Ascending aorta (tissue), 2 donors: ENCODE results near the gene CTNNA2. TPM values are rescaled to one million over a fixed set of nuclear protein-coding genes. Genes with fewer than 3 reads are reported as not detected.

Experiments
- DNase-seq, 2 donors: peaks; one replicate each; pipeline ENCODE4 v3.0.0-alpha.2; 2019; ENCODE audit warnings: low spot score in 2 of 2
- H3K27ac ChIP-seq, 2 donors: fragments of 200-600 bp; sonication (generic); one replicate each; pipeline ENCODE4 v1.5.1; 2016 to 2017; ENCODE audit warnings: mild to moderate bottlenecking in 1 of 2
- H3K27me3 ChIP-seq: fragments of 200-600 bp; sonication (generic); one replicate; pipeline ENCODE4 v1.5.1; 2017
- H3K36me3 ChIP-seq, 2 donors: fragments of 200-600 bp; sonication (generic); one replicate each; pipeline ENCODE4 v1.5.1; 2016
- H3K4me1 ChIP-seq, 2 donors: fragments of 200-600 bp; sonication (generic); one replicate each; pipeline ENCODE4 v1.5.1; 2016 to 2017; ENCODE audit warnings: mild to moderate bottlenecking in 1 of 2
- H3K4me3 ChIP-seq, 2 donors: fragments of 200-600 bp; sonication (generic); one replicate each; pipeline ENCODE4 v1.5.1; 2016 to 2017; ENCODE audit warnings: mild to moderate bottlenecking in 1 of 2
- H3K9me3 ChIP-seq, 2 donors: fragments of 200-600 bp; sonication (generic); one replicate each; pipeline ENCODE4 v1.5.1; 2016
- CTCF ChIP-seq, 3 experiments: fragments of 200-600 bp in 2 of 3; fragments of 450-650 bp in 1 of 3; sonication (generic) in 2 of 3; IDR thresholded peaks; one replicate each; pipeline ENCODE4 v1.5.1; 2016 to 2019; ENCODE audit warnings: antibody characterized with exemption in 3 of 3, mild to moderate bottlenecking in 1 of 3, moderate library complexity in 1 of 3
- intact Hi-C: fragments of 100-400 bp; cut with DNase I; formaldehyde crosslinking; loops from one replicate; pipeline ENCODE4 v1.15.1; 2023
- total RNA-seq: library from RNA; depleted of rRNA; stranded (reverse); fragments of >200 nt; gene quantifications from one replicate; pipeline ENCODE4 v1.1.0, GENCODE V29; 2016

Gene CTNNA2
- total RNA-seq, 1 donor from 2014 or later = not detected

DNA sequence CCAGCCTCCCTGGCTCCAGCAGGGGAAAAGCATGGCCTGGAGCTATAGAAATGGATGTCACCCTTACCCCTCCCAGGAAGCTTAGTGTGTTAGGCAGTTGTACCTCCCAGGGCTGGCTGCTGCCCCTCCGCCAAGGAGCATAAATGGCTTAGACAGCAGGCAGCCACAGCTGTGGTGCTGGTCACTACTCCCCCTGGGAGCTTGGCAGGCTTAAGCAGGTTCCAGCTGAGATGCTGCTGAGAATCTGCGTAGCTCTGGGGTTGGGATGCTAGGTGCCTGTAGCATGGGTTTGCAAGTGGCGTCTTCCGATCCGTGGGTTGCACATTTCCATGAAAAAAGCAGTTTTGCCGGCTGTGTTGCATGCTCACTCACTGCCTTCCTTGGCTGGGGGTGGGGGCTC, 369.7 kb downstream of the CTNNA2 start:
- intact Hi-C loops = no loop called here
- Histone ChIP-seq H3K4me3 (no peak overlapping the region), H3K27me3 (no peaks in the 10 kb centered on the region), H3K4me1 (no peaks in the 10 kb centered on the region), H3K36me3 (no peaks in the 10 kb centered on the region), H3K27ac (no peak overlapping the region), H3K9me3 (no peaks in the 10 kb centered on the region)
- no peak for DNase-seq
- no peak for TF ChIP-seq CTCF (IDR thresholded peaks at IDR 0.05)

GRCh38 chr2:79887747-79888374, 375.0 kb downstream of the CTNNA2 start:
- no peak overlapping the region for H3K4me3 ChIP-seq
- no peak for DNase-seq
- no peaks in the 10 kb centered on the region for H3K27me3 ChIP-seq
- peak in 2 of 3 experiments; percentile 32 to 49 for TF ChIP-seq CTCF (IDR thresholded peaks at IDR 0.05)
- intact Hi-C loops = no loop called here
- H3K36me3 ChIP-seq = no peaks in the 10 kb centered on the region
- no peaks in the 10 kb centered on the region for H3K4me1 ChIP-seq
- H3K27ac ChIP-seq = no peak overlapping the region
- no peaks in the 10 kb centered on the region for H3K9me3 ChIP-seq

GRCh38 chr2:79892123-79892522, 379.3 kb downstream of the CTNNA2 start:
- no peaks in the 10 kb centered on the region for H3K36me3 ChIP-seq
- no peak overlapping the region for H3K4me3 ChIP-seq
- no peaks in the 10 kb centered on the region for H3K9me3 ChIP-seq
- H3K27me3 ChIP-seq = no peaks in the 10 kb centered on the region
- H3K27ac ChIP-seq = no peak overlapping the region
- no peaks in the 10 kb centered on the region for H3K4me1 ChIP-seq
- no peak for TF ChIP-seq CTCF (IDR thresholded peaks at IDR 0.05)
- no peak for DNase-seq
- intact Hi-C loops = no loop called here

DNA sequence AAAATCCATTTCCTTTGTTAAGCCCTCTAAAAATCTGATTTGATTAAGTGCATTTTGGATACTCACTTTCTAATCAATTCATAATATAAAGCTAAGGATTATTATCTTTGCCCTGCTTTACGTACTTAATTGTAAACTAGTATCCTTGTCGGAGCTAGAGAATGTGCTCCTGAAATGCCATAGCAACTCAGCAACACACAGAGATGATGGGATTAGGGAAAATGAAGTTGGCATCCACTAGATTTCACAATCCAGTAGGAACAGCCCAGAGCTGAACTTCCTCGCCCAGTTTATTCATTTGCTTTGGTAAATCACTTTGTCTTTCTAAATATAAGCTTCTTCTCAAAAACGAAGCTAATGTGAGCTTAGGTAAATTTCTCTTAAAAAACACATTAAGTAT, 386.3 kb downstream of the CTNNA2 start:
- no peak for TF ChIP-seq CTCF (IDR thresholded peaks at IDR 0.05)
- intact Hi-C loops = no loop called here
- DNase-seq = no peak

GRCh38 chr2:79901161-79901560, 388.3 kb downstream of the CTNNA2 start:
- DNase-seq = no peak
- no peaks in the 10 kb centered on the region for H3K27me3 ChIP-seq
- no peak for TF ChIP-seq CTCF (IDR thresholded peaks at IDR 0.05)
- intact Hi-C loops = no loop called here
- no peaks in the 10 kb centered on the region for H3K9me3 ChIP-seq
- no peak overlapping the region for H3K27ac ChIP-seq
- H3K4me1 ChIP-seq = no peaks in the 10 kb centered on the region
- no peak overlapping the region for H3K4me3 ChIP-seq
- no peaks in the 10 kb centered on the region for H3K36me3 ChIP-seq

More for the DNA sequence above, 386.3 kb downstream of the CTNNA2 start:
- no peak overlapping the region for H3K4me3 ChIP-seq
- H3K4me1 ChIP-seq = no peaks in the 10 kb centered on the region
- H3K36me3 ChIP-seq = no peaks in the 10 kb centered on the region
- no peaks in the 10 kb centered on the region for H3K27me3 ChIP-seq
- H3K27ac ChIP-seq = no peak overlapping the region
- no peaks in the 10 kb centered on the region for H3K9me3 ChIP-seq
